NB4 (cell line): ENCODE measurements around the gene UBXN11.
A peak's percentile ranks its signal among the peaks of the same experiment; 100 is the strongest.

Source experiments
- CTCF ChIP-seq: IDR thresholded peaks from one replicate; pipeline ENCODE4 v1.5.1; 2012; ENCODE audit warnings: low read depth, low read length
- POLR2A ChIP-seq: IDR thresholded peaks from 2 replicates; pipeline ENCODE4 v1.6.1; 2011; ENCODE audit warnings: mild to moderate bottlenecking; ENCODE audit not compliant: insufficient read length; ENCODE audit errors: extremely low read depth

GRCh38 chr1:26285366-26286063, 20.9 kb downstream of the UBXN11 start:
- TF ChIP-seq CTCF (peak; percentile 17), POLR2A (no peak)
